ENCODE measurements around the gene PDCD4. TPM values are rescaled to one million over a fixed set of nuclear protein-coding genes. Genes with fewer than 3 reads are reported as not detected.

The PDCD4 gene
- total and polyA plus RNA-seq, 2 of the 13 experiments (the other 11 are each of a cell fraction or from before 2014, with no cell fraction given) = 22.8 to 56.2 TPM

- TF ChIP-seq ZNF629 (CRISPR knock-in tag; conservative IDR thresholded peaks at IDR 0.05) = peak; percentile 97
- TF ChIP-seq ZNF546 (CRISPR knock-in tag; conservative IDR thresholded peaks at IDR 0.05) = no peak
- TF ChIP-seq TRAFD1 (CRISPR knock-in tag; IDR thresholded peaks at IDR 0.05; ENCODE audit: borderline replicate concordance) = no peak
- peak; percentile 24; the same call in 1 of the 2 replicates for TF ChIP-seq MYC (CRISPR knock-in tag; IDR thresholded peaks at IDR 0.05; ENCODE audit: borderline replicate concordance)
Measured at GRCh38 chr10:110833941-110834628, 37.6 kb upstream of the PDCD4 start (continued).

GRCh38 chr10:110834629-110835301 is 37.0 kb upstream of the PDCD4 start:
- WGBS (ENCODE audit: low lambda C conversion rate) = 23% methylated on average over 6 of the region's 6 CpGs
- ATAC-seq = peak; percentile 26
- Histone ChIP-seq H3K79me2 (ENCODE audit: insufficient read depth, low read length) (no peaks in the 10 kb centered on the region), H3K9me3 (ENCODE audit: low read length) (no peaks in the 10 kb centered on the region), H4K20me1 (ENCODE audit: insufficient read depth, low read length) (no peaks in the 10 kb centered on the region), H2AFZ (ENCODE audit: low read length) (no peak overlapping the region), H3K27me3 (ENCODE audit: control insufficient read depth in 1 of 2, insufficient read depth in 2 of 2, low read length in 2 of 2) (no peaks in the 10 kb centered on the region; a peak in 2 of 5 replicates), H3K4me3 (replicated peaks in 1 of 3; ENCODE audit: insufficient read depth in 1 of 3, low read depth in 2 of 3, low read length in 3 of 3) (peak overlapping the region in 1 of 3 experiments; percentile 62; a peak in 2 of 6 replicates), H3K4me1 (ENCODE audit: insufficient read depth, low read length) (peaks cover 89% of the 10 kb centered on the region), H3K36me3 (replicated peaks in 1 of 2; ENCODE audit: control insufficient read depth in 1 of 2, insufficient read depth in 2 of 2, low read length in 2 of 2) (no peaks in the 10 kb centered on the region), H3K27ac (ENCODE audit: extremely low read length, insufficient read depth, low read length) (peak overlapping the region; percentile 34), H3K4me2 (ENCODE audit: low read depth, low read length) (peak overlapping the region; percentile 75), H3K9ac (ENCODE audit: insufficient read depth, low read depth, low read length) (0 out of 2 replicates have a peak overlapping the region, but pooled peaks have one; percentile 52)
- in situ Hi-C loops (cut with HindIII; ENCODE audit: extremely low pct_ligation_motif_present, low pct_unique_long_range_greater_than_20kb) = no loop called here
- peak; percentile 50 for DNase-seq (ENCODE audit: low spot score)
- intact Hi-C loops (cut with micrococcal nuclease; ENCODE audit: unreplicated experiment) = loop anchor here (5.0 kb wide), 1 partner anchor 38 kb away; the partner anchor contains the start of gene PDCD4
- ChIA-PET CTCF (ENCODE audit: low intra/inter-chr PET ratio, low total read pairs) (no interaction called here), POLR2A (interaction anchor here (0.7 to 2.5 kb wide), 5 partner anchors 9 to 38 kb away, joined by 3 to 7 read pairs (median 6); partner anchors contain the start of gene PDCD4)
- no TSS peak for BruUV-seq (replicated peaks)
- FAIRE-seq = no peak
- TF ChIP-seq DZIP1 (CRISPR knock-in tag; IDR thresholded peaks at IDR 0.05) (no peak), TERF1 (CRISPR knock-in tag; IDR thresholded peaks at IDR 0.05) (no peak), CHD4 (IDR thresholded peaks at IDR 0.05; ENCODE audit: borderline replicate concordance, low read length) (no peak; the same call in 1 of the 2 replicates), ZNF564 (CRISPR knock-in tag; IDR thresholded peaks at IDR 0.05) (no peak), GPN1 (CRISPR knock-in tag; IDR thresholded peaks at IDR 0.05; ENCODE audit: borderline replicate concordance) (no peak), PHF20 (CRISPR knock-in tag; IDR thresholded peaks at IDR 0.05) (no peak), ZNF484 (CRISPR knock-in tag; IDR thresholded peaks at IDR 0.05; ENCODE audit: borderline replicate concordance, low read depth) (no peak), NRL (CRISPR knock-in tag; IDR thresholded peaks at IDR 0.05; ENCODE audit: borderline replicate concordance) (no peak), KDM1A (CRISPR knock-in tag; IDR thresholded peaks at IDR 0.05) (no peak), ZNF691 (CRISPR knock-in tag; IDR thresholded peaks at IDR 0.05; ENCODE audit: borderline replicate concordance, low read depth) (peak; percentile 94)
